HG03432 (cell line): ENCODE data around the gene CISD2.
"Not testable (repeated sequence)": the region's sequence is repeated elsewhere in the genome, so short reads cannot be mapped to it uniquely, and the experiment has no call there.

Source experiments
- ATAC-seq: cut with Tn5 transposase; IDR thresholded peaks from one replicate; pipeline ENCODE4 v1.9.1; 2021; ENCODE audit warnings: mild to moderate bottlenecking, moderate library complexity; ENCODE audit not compliant: unreplicated experiment

The CISD2 gene

GRCh38 chr4:102901804-102902203 lies 33.0 kb downstream of the CISD2 start:
- ATAC-seq = no peak

- no peak for ATAC-seq
These were observed 50.1 kb downstream of the CISD2 start for GRCh38 chr4:102918859-102919258.

DNA sequence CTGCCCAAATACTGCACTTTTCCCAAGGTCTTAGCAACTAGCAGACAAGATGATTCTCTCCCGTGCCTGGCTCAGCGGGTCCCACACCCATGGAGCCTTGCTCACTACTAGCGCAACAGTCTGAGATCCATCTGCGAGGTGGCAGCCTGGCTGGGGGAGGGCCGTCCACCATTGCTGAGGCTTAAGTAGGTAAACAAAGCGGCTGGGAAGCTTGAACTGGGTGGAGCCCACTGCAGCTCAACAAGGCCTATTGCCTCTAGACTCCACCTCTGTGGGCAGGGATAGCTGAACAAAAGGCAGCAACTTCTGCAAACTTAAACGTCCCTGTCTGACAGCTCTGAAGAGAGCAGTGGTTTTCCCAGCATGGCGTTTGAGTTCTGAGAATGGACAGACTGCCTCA lies 50.9 kb downstream of the CISD2 start:
- ATAC-seq = not testable (repeated sequence)

DNA sequence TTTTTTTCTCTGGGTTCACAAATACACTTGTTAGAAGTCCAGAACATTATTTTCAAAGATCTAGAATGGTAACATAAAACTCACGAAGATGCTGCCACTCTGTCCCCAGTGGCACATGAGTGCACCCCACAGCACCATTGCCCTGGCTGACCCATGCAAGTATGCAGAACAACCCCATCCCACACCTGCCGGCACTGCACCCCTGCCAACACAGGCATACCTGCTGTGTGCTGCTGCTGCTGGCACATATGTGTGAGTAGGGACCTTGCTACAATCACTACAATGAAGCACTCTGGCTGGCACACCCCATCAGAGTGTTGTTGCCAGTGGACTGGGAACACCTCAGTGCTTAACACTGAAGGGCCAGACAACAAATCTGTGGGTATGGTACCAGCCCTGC lies 66.9 kb downstream of the CISD2 start:
- no peak for ATAC-seq

DNA sequence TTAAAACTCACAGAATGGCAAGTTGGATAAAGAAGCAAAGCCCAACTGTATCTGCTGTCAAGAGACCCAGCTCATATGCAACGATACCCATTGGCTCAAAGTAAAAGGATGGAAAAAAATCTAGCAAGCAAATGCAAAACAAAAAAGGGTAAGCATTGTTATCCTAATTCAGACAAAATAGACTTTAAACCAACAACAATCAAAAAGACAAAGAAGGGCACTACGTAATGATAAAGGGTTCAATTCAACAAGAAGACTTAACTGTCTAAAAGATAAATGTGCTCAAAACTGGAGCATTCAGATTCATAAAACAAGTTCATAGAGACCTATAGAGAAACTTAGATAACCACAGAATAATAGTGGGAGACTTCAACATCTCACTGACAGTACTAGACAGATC lies 69.3 kb downstream of the CISD2 start:
- ATAC-seq = not testable (repeated sequence)
